DND-41 (cell line): Measurements from ENCODE around the gene GRK6.

Source experiments
- CTCF ChIP-seq: IDR thresholded peaks from 2 replicates; pipeline ENCODE4 v1.5.1; 2012; ENCODE audit warnings: borderline replicate concordance, low read length, moderate library complexity, mild to moderate bottlenecking; ENCODE audit not compliant: poor library complexity, severe bottlenecking; ENCODE audit errors: extremely low read depth
- EZH2 ChIP-seq: IDR thresholded peaks from 3 replicates; pipeline ENCODE4 v1.6.1; 2012; ENCODE audit warnings: borderline replicate concordance, low read depth, mild to moderate bottlenecking, moderate library complexity, low read length, inconsistent platforms; ENCODE audit not compliant: severe bottlenecking

- no peak for TF ChIP-seq EZH2
- TF ChIP-seq CTCF: no peak
Measured at GRCh38 chr5:177440990-177441780, 14.7 kb downstream of the GRK6 start.
